HEK293 (cell line): ENCODE results near the gene USP5.

Experiments used
- CTCF ChIA-PET: fragments of 350-600 bp; formaldehyde crosslinking; extraction: SDS; loops from one replicate; lab custom pipeline; 2021; ENCODE audit warnings: antibody characterized with exemption; lab: Yijun Ruan, JAX
- POLR2A ChIA-PET: fragments of 300-600 bp; formaldehyde crosslinking; extraction: SDS; loops from one replicate; lab custom pipeline; 2020; ENCODE audit warnings: antibody characterized with exemption, inconsistent platforms; lab: Yijun Ruan, JAX
- H3K27ac ChIP-seq: fragments of 200-500 bp; sonication (Bioruptor generic); 2 replicates; pipeline ENCODE4 v1.5.1; 2014; ENCODE audit warnings: low read depth, low read length, control low read depth, inconsistent platforms; ENCODE audit errors: extremely low read depth
- H3K36me3 ChIP-seq, 2 experiments: fragments of 200-500 bp in 1 of 2; sonication (Bioruptor generic) in 1 of 2; 1 replicate in 1 of 2; 2 replicates in 1 of 2; pipeline ENCODE4 v1.5.1; 2014 to 2017; ENCODE audit warnings: inconsistent platforms in 2 of 2, low read length in 2 of 2; ENCODE audit not compliant: control insufficient read depth in 2 of 2, insufficient read depth in 1 of 2
- H3K4me1 ChIP-seq: fragments of 200-500 bp; sonication (Bioruptor generic); 2 replicates; pipeline ENCODE4 v1.5.1; 2014; ENCODE audit warnings: mild to moderate bottlenecking, low read length, inconsistent platforms; ENCODE audit not compliant: control insufficient read depth, insufficient read depth
- H3K4me3 ChIP-seq: 2 replicates; pipeline ENCODE4 v1.5.1; 2011; ENCODE audit warnings: low read depth, mild to moderate bottlenecking, control low read depth, low read length, moderate library complexity
- H3K9me3 ChIP-seq: fragments of 200-500 bp; sonication (Bioruptor generic); 2 replicates; pipeline ENCODE4 v1.5.1; 2014; ENCODE audit warnings: low read depth, low read length, inconsistent platforms; ENCODE audit not compliant: control insufficient read depth, insufficient read depth
- GLIS2 ChIP-seq: fragments of 450-650 bp; formaldehyde crosslinking; IDR thresholded peaks from 2 replicates; pipeline ENCODE4 v1.5.1; 2016; ENCODE audit warnings: missing biosample characterization, missing genetic modification characterization
- KLF1 ChIP-seq: fragments of 450-650 bp; formaldehyde crosslinking; IDR thresholded peaks from 2 replicates; pipeline ENCODE4 v1.5.1; 2016; ENCODE audit warnings: missing biosample characterization, missing genetic modification characterization
- KLF16 ChIP-seq: fragments of 450-650 bp; formaldehyde crosslinking; IDR thresholded peaks from 2 replicates; pipeline ENCODE4 v1.5.1; 2017; ENCODE audit warnings: missing biosample characterization, missing genetic modification characterization
- MZF1 ChIP-seq: fragments of 450-650 bp; formaldehyde crosslinking; IDR thresholded peaks from 2 replicates; pipeline ENCODE4 v1.5.1; 2017; ENCODE audit warnings: missing biosample characterization, missing genetic modification characterization, borderline replicate concordance
- OVOL3 ChIP-seq: fragments of 450-650 bp; formaldehyde crosslinking; IDR thresholded peaks from 2 replicates; pipeline ENCODE4 v1.5.1; 2016; ENCODE audit warnings: missing biosample characterization, missing genetic modification characterization
- SETDB1 ChIP-seq: IDR thresholded peaks from one replicate; pipeline ENCODE4 v1.6.1; 2017; ENCODE audit warnings: mild to moderate bottlenecking, low read length, moderate library complexity, mixed read lengths; ENCODE audit not compliant: insufficient read length
- SP2 ChIP-seq: fragments of 450-650 bp; formaldehyde crosslinking; IDR thresholded peaks from 2 replicates; pipeline ENCODE4 v1.5.1; 2016; ENCODE audit warnings: missing biosample characterization, missing genetic modification characterization
- ZNF114 ChIP-seq: fragments of 450-650 bp; formaldehyde crosslinking; IDR thresholded peaks from 2 replicates; pipeline ENCODE4 v1.5.0; 2017; ENCODE audit warnings: missing biosample characterization, missing genetic modification characterization
- ZNF274 ChIP-seq, 2 experiments: fragments of 200-500 bp in 1 of 2; fragments of 450-650 bp in 1 of 2; sonication (Bioruptor generic) in 1 of 2; formaldehyde crosslinking in 1 of 2; IDR thresholded peaks; 2 replicates each; pipeline versions ENCODE4 v1.5.1 to v1.6.1; 2014 to 2016; ENCODE audit warnings: borderline replicate concordance in 1 of 2, inconsistent platforms in 1 of 2, low read length in 1 of 2, missing biosample characterization in 1 of 2, missing genetic modification characterization in 1 of 2
- ZNF335 ChIP-seq: fragments of 450-650 bp; formaldehyde crosslinking; conservative IDR thresholded peaks from 2 replicates; pipeline ENCODE4 v1.5.1; 2016; ENCODE audit warnings: missing biosample characterization, missing genetic modification characterization
- ZNF341 ChIP-seq: fragments of 450-650 bp; formaldehyde crosslinking; IDR thresholded peaks from 2 replicates; pipeline ENCODE4; 2016; ENCODE audit warnings: low read depth, missing biosample characterization, missing genetic modification characterization
- ZNF366 ChIP-seq: fragments of 450-650 bp; formaldehyde crosslinking; conservative IDR thresholded peaks from 2 replicates; pipeline ENCODE4 v1.5.1; 2016; ENCODE audit warnings: missing biosample characterization, missing genetic modification characterization
- ZNF473 ChIP-seq: fragments of 450-650 bp; formaldehyde crosslinking; IDR thresholded peaks from 2 replicates; pipeline ENCODE4 v1.5.1; 2017; ENCODE audit warnings: missing biosample characterization, missing genetic modification characterization
- ZNF623 ChIP-seq: fragments of 450-650 bp; formaldehyde crosslinking; IDR thresholded peaks from 2 replicates; pipeline ENCODE4 v1.5.1; 2016; ENCODE audit warnings: missing biosample characterization, missing genetic modification characterization
- ZNF76 ChIP-seq: fragments of 450-650 bp; formaldehyde crosslinking; IDR thresholded peaks from 2 replicates; pipeline ENCODE4; 2016; ENCODE audit warnings: low read depth, missing biosample characterization, missing genetic modification characterization, borderline replicate concordance
- TF ChIP-seq, protein P1 (sequence below): fragments of 450-650 bp; formaldehyde crosslinking; IDR thresholded peaks from 2 replicates; pipeline ENCODE4 v1.5.1; 2016; ENCODE audit warnings: missing biosample characterization, missing genetic modification characterization
- TF ChIP-seq, protein P2 (sequence below): fragments of 450-650 bp; IDR thresholded peaks from 2 replicates; pipeline ENCODE4 v1.5.1; 2018; ENCODE audit warnings: missing biosample characterization, missing genetic modification characterization
- TF ChIP-seq, protein P3 (sequence below): fragments of 450-650 bp; formaldehyde crosslinking; IDR thresholded peaks from 2 replicates; pipeline ENCODE4 v1.5.1; 2017; ENCODE audit warnings: missing biosample characterization, missing genetic modification characterization
- TF ChIP-seq, protein P4 (sequence below): fragments of 450-650 bp; formaldehyde crosslinking; IDR thresholded peaks from 2 replicates; pipeline ENCODE4 v1.5.1; 2016; ENCODE audit warnings: missing biosample characterization, missing genetic modification characterization
- TF ChIP-seq, protein P5 (sequence below): fragments of 450-650 bp; formaldehyde crosslinking; IDR thresholded peaks from 2 replicates; pipeline ENCODE4 v1.5.1; 2016; ENCODE audit warnings: missing biosample characterization, missing genetic modification characterization
- TF ChIP-seq, protein P6 (sequence below): fragments of 450-650 bp; formaldehyde crosslinking; optimal IDR thresholded peaks from 2 replicates; pipeline ENCODE3; 2016; ENCODE audit warnings: missing biosample characterization, mild to moderate bottlenecking, missing genetic modification characterization
- TF ChIP-seq, protein P7 (sequence below): fragments of 450-650 bp; formaldehyde crosslinking; IDR thresholded peaks from 2 replicates; pipeline ENCODE4; 2016; ENCODE audit warnings: missing biosample characterization, missing genetic modification characterization
- TF ChIP-seq, protein P8 (sequence below): fragments of 450-650 bp; formaldehyde crosslinking; IDR thresholded peaks from 2 replicates; pipeline ENCODE4 v1.5.1; 2016; ENCODE audit warnings: missing biosample characterization, missing genetic modification characterization

USP5 gene

DNA sequence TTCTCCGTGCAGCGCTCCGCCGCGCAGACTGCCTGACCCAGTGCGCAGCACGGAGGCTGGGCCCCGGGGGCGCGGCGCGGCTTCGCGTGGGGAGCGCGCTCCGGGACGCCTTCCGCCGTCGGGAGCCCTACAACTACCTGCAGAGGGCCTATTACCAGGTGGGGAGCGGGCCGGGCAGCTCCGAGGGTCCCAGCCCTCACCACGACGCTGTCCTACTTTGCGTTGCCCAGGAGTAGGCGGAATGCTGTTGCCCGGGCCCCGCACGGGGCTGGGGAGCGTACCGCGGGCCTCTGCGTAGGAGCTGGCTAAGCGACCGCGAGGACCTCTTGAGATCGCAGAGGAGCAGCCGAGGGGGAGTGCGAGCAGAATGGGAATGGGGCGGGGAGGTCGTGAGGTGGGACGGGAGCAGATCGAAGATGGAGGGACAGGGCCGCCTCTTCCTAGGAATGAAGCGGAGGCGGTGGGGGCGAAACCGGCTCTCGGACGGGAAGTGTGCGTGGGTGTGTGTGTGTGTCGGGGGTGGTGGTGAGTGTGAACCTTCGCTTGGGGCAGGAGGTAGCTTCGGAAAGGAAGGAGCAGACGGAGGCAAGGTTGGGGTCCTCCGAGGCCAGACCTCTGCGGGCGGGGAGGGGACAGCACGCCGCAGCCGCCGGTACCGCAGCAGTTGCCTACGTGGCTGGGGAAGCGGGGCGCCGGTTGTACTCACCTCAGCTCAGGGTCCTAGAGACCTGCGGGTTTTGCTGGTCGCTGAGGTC lies 23.0 kb upstream of the USP5 start (continued):
- TF ChIP-seq KLF1 (tag by site-specific recombination) (peak; percentile 59), ZNF623 (tag by site-specific recombination) (no peak), ZNF76 (tag by site-specific recombination) (peak; percentile 21; the same call in 1 of the 2 replicates), KLF16 (tag by site-specific recombination) (peak; percentile 71; the same call in 1 of the 2 replicates), SETDB1 (no peak), OVOL3 (tag by site-specific recombination) (peak; percentile 17; the same call in 1 of the 2 replicates), ZNF114 (tag by site-specific recombination) (no peak)
- TF ChIP-seq, protein P1, sequence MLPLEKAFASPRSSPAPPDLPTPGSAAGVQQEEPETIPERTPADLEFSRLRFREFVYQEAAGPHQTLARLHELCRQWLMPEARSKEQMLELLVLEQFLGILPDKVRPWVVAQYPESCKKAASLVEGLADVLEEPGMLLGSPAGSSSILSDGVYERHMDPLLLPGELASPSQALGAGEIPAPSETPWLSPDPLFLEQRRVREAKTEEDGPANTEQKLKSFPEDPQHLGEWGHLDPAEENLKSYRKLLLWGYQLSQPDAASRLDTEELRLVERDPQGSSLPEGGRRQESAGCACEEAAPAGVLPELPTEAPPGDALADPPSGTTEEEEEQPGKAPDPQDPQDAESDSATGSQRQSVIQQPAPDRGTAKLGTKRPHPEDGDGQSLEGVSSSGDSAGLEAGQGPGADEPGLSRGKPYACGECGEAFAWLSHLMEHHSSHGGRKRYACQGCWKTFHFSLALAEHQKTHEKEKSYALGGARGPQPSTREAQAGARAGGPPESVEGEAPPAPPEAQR (tag by site-specific recombination), result no peak
- TF ChIP-seq, protein P2, sequence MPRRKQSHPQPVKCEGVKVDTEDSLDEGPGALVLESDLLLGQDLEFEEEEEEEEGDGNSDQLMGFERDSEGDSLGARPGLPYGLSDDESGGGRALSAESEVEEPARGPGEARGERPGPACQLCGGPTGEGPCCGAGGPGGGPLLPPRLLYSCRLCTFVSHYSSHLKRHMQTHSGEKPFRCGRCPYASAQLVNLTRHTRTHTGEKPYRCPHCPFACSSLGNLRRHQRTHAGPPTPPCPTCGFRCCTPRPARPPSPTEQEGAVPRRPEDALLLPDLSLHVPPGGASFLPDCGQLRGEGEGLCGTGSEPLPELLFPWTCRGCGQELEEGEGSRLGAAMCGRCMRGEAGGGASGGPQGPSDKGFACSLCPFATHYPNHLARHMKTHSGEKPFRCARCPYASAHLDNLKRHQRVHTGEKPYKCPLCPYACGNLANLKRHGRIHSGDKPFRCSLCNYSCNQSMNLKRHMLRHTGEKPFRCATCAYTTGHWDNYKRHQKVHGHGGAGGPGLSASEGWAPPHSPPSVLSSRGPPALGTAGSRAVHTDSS (tag by site-specific recombination), result no peak
- TF ChIP-seq, protein P3, sequence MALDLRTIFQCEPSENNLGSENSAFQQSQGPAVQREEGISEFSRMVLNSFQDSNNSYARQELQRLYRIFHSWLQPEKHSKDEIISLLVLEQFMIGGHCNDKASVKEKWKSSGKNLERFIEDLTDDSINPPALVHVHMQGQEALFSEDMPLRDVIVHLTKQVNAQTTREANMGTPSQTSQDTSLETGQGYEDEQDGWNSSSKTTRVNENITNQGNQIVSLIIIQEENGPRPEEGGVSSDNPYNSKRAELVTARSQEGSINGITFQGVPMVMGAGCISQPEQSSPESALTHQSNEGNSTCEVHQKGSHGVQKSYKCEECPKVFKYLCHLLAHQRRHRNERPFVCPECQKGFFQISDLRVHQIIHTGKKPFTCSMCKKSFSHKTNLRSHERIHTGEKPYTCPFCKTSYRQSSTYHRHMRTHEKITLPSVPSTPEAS (tag by site-specific recombination), result peak; percentile 58; the same call in 1 of the 2 replicates
- TF ChIP-seq, protein P4, sequence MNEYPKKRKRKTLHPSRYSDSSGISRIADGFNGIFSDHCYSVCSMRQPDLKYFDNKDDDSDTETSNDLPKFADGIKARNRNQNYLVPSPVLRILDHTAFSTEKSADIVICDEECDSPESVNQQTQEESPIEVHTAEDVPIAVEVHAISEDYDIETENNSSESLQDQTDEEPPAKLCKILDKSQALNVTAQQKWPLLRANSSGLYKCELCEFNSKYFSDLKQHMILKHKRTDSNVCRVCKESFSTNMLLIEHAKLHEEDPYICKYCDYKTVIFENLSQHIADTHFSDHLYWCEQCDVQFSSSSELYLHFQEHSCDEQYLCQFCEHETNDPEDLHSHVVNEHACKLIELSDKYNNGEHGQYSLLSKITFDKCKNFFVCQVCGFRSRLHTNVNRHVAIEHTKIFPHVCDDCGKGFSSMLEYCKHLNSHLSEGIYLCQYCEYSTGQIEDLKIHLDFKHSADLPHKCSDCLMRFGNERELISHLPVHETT, result no peak; the same call in 1 of the 2 replicates
- TF ChIP-seq, protein P5, sequence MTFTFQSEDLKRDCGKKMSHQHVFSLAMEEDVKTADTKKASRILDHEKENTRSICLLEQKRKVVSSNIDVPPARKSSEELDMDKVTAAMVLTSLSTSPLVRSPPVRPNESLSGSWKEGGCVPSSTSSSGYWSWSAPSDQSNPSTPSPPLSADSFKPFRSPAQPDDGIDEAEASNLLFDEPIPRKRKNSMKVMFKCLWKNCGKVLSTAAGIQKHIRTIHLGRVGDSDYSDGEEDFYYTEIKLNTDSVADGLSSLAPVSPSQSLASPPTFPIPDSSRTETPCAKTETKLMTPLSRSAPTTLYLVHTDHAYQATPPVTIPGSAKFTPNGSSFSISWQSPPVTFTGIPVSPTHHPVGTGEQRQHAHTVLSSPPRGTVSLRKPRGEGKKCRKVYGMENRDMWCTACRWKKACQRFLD (tag by site-specific recombination), result peak; percentile 72; the same call in 1 of the 2 replicates

DNA sequence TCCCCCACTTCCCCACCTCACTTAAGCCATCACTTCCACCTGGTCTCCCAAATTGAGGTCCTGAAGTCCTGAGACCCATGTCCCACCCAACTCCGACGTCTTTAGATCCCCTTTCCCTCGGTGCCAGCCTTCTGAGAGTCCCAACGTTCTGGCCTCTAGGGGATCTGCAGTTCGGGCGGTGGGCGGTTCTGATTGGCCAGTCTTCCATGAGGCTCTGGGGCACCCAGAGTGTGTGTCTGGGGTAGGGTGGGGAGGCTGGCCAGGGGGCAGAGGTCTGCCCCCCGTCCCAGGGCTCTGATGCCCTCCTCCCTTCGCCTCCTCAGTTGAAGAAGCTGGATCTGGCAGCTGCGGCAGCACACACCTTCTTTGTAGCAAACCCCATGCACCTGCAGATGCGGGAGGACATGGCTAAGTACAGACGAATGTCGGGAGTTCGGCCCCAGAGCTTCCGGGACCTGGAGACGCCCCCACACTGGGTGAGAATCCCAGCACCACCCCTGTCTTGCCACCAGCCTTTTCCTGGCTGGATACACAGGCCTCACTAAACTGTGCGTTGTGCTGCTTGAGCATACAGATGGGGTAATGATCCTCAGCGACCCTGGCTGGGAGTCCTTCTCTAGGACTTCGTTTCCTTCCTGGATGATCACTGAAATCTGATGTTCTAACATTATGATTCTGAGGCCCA lies 22.3 kb upstream of the USP5 start:
- Histone ChIP-seq H3K4me1 (no peaks in the 10 kb centered on the region), H3K9me3 (no peaks in the 10 kb centered on the region), H3K36me3 (peaks cover 7 to 44% of the 10 kb centered on the region in 2 experiments), H3K4me3 (peak overlapping the region; percentile 47), H3K27ac (peak overlapping the region; percentile 86; the same call in 1 of the 2 replicates)
- POLR2A ChIA-PET, result interaction anchor here (0.8 to 6.0 kb wide), 12 partner anchors 9 to 77 kb away, joined by 3 to 55 read pairs (median 4); partner anchors contain the start of genes CDCA3, MLF2, PTMS and SPSB2
- CTCF ChIA-PET, result interaction anchor here (0.6 to 3.0 kb wide), 5 partner anchors 42 to 116 kb away, joined by 3 to 10 read pairs (median 3); partner anchors contain the start of gene MLF2
- TF ChIP-seq GLIS2 (peak; percentile 43), ZNF335 (tag by site-specific recombination) (no peak), ZNF274 (IDR thresholded peaks at IDR 0.05; ENCODE audit: low read length) (no peak), ZNF274 (tag by site-specific recombination; IDR thresholded peaks at IDR 0.05; ENCODE audit: borderline replicate concordance) (no peak), ZNF366 (no peak), ZNF473 (tag by site-specific recombination) (no peak), MZF1 (peak; percentile 92), SP2 (no peak), ZNF341 (tag by site-specific recombination) (no peak)
- TF ChIP-seq, protein P6, sequence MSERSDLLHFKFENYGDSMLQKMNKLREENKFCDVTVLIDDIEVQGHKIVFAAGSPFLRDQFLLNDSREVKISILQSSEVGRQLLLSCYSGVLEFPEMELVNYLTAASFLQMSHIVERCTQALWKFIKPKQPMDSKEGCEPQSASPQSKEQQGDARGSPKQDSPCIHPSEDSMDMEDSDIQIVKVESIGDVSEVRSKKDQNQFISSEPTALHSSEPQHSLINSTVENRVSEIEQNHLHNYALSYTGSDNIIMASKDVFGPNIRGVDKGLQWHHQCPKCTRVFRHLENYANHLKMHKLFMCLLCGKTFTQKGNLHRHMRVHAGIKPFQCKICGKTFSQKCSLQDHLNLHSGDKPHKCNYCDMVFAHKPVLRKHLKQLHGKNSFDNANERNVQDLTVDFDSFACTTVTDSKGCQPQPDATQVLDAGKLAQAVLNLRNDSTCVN (tag by site-specific recombination), result no peak
- TF ChIP-seq, protein P7, sequence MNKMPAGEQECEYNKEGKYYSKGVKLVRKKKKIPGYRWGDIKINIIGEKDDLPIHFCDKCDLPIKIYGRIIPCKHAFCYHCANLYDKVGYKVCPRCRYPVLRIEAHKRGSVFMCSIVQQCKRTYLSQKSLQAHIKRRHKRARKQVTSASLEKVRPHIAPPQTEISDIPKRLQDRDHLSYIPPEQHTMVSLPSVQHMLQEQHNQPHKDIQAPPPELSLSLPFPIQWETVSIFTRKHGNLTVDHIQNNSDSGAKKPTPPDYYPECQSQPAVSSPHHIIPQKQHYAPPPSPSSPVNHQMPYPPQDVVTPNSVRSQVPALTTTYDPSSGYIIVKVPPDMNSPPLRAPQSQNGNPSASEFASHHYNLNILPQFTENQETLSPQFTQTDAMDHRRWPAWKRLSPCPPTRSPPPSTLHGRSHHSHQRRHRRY (tag by site-specific recombination), result no peak
- TF ChIP-seq, protein P8, sequence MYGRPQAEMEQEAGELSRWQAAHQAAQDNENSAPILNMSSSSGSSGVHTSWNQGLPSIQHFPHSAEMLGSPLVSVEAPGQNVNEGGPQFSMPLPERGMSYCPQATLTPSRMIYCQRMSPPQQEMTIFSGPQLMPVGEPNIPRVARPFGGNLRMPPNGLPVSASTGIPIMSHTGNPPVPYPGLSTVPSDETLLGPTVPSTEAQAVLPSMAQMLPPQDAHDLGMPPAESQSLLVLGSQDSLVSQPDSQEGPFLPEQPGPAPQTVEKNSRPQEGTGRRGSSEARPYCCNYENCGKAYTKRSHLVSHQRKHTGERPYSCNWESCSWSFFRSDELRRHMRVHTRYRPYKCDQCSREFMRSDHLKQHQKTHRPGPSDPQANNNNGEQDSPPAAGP (tag by site-specific recombination), result no peak
